PC-3 (cell line): ENCODE results near the gene SLC35D1. TPM values are rescaled to one million over a fixed set of nuclear protein-coding genes. Genes with fewer than 3 reads are reported as not detected.

Experiments
- ATAC-seq: fragments of 200-7000 bp; cut with Tn5 transposase; 2 replicates; pipeline ENCODE4 v1.9.1; 2020; ENCODE audit warnings: mild to moderate bottlenecking, moderate library complexity
- Bru-seq: library from RNA; stranded (reverse); fragments of 400-500 nt; gene quantifications from one replicate; lab custom pipeline; 2021; lab: Mats Ljungman, UMichigan
- BruChase-seq, 2 experiments: library from RNA; stranded (reverse); fragments of 400-500 nt; gene quantifications; one replicate each; lab custom pipeline; 2021; lab: Mats Ljungman, UMichigan
- BruUV-seq: library from RNA; stranded (reverse); fragments of 400-500 nt; replicated peaks from 2 replicates; lab custom pipeline; 2021; lab: Mats Ljungman, UMichigan
- CTCF ChIA-PET: fragments of 300-600 bp; sonication (Branson Sonifier 250); formaldehyde crosslinking; loops from one replicate; lab custom pipeline; 2022; ENCODE audit warnings: antibody characterized with exemption; lab: Charles Lee
- POLR2A ChIA-PET: fragments of 300-600 bp; sonication (Branson Sonifier 250); formaldehyde crosslinking; loops from one replicate; lab custom pipeline; 2022; ENCODE audit warnings: antibody characterized with exemption; ENCODE audit not compliant: unreplicated experiment; lab: Charles Lee
- DNase-seq: peaks from one replicate; pipeline ENCODE4 v3.0.0-alpha.2; 2015
- H2AFZ ChIP-seq: fragments of 300-600 bp; sonication (generic); 2 replicates; pipeline ENCODE4 v1.6.0; 2016; ENCODE audit warnings: antibody characterized with exemption, low read length
- H3F3A ChIP-seq: fragments of 300-600 bp; sonication (generic); one replicate; pipeline ENCODE4 v1.6.0; 2017; ENCODE audit warnings: antibody characterized with exemption, low read length, control low read depth, mild to moderate bottlenecking; ENCODE audit not compliant: unreplicated experiment
- H3K27ac ChIP-seq: fragments of 300-600 bp; sonication (generic); 2 replicates; pipeline ENCODE4 v1.5.1; 2016; ENCODE audit warnings: mild to moderate bottlenecking, low read length
- H3K27me3 ChIP-seq: fragments of 300-600 bp; sonication (generic); 2 replicates; pipeline ENCODE4 v1.6.1; 2016; ENCODE audit warnings: low read length, mixed read lengths
- H3K36me3 ChIP-seq: fragments of 300-600 bp; sonication (generic); 2 replicates; pipeline ENCODE4 v1.6.1; 2016; ENCODE audit warnings: low read depth, mixed run types, low read length, mixed read lengths
- H3K4me1 ChIP-seq: fragments of 300-600 bp; sonication (generic); 2 replicates; pipeline ENCODE4 v1.5.1; 2016; ENCODE audit warnings: low read length; ENCODE audit not compliant: insufficient read depth
- H3K4me2 ChIP-seq: fragments of 300-600 bp; sonication (generic); 2 replicates; pipeline ENCODE4 v1.6.0; 2016; ENCODE audit warnings: low read length
- H3K4me3 ChIP-seq: fragments of 300-600 bp; sonication (generic); 2 replicates; pipeline ENCODE4 v1.5.1; 2016; ENCODE audit warnings: mild to moderate bottlenecking, low read length, mixed read lengths
- H3K79me2 ChIP-seq: fragments of 300-600 bp; sonication (generic); 2 replicates; pipeline ENCODE4 v1.6.1; 2017; ENCODE audit warnings: low read length, mixed read lengths
- H3K9ac ChIP-seq: fragments of 300-600 bp; sonication (generic); 2 replicates; pipeline ENCODE4 v1.6.0; 2016; ENCODE audit warnings: mild to moderate bottlenecking, low read length
- H3K9me2 ChIP-seq: fragments of 300-600 bp; sonication (generic); replicated peaks from 2 replicates; pipeline ENCODE4 v1.6.1; 2016; ENCODE audit warnings: mixed run types, low read length, mixed read lengths
- H3K9me3 ChIP-seq: fragments of 300-600 bp; sonication (generic); 2 replicates; pipeline ENCODE4 v1.6.1; 2016; ENCODE audit warnings: low read length, mixed read lengths
- H4K20me1 ChIP-seq: fragments of 300-600 bp; sonication (generic); 2 replicates; pipeline ENCODE4 v1.6.1; 2016; ENCODE audit warnings: low read length, mixed read lengths
- EZH2 ChIP-seq: fragments of 300-600 bp; sonication (generic); IDR thresholded peaks from one replicate; pipeline ENCODE4 v1.6.1; 2017; ENCODE audit warnings: antibody characterized with exemption, mild to moderate bottlenecking, low read length; ENCODE audit not compliant: unreplicated experiment
- EZH2phosphoT487 ChIP-seq: fragments of 300-600 bp; sonication (generic); IDR thresholded peaks from 2 replicates; pipeline ENCODE4 v1.6.1; 2018; ENCODE audit warnings: mild to moderate bottlenecking, antibody characterized with exemption, low read length, borderline replicate concordance
- intact Hi-C: fragments of 100-400 bp; cut with micrococcal nuclease; formaldehyde crosslinking; loops from 2 replicates; pipeline ENCODE4 v1.9.0; 2023
- long read RNA-seq: library from polyadenylated mRNA; unstranded; transcript quantifications from one replicate; pipeline ENCODE4 v2.0.0, GENCODE V29; 2021; ENCODE audit not compliant: unreplicated experiment
- total RNA-seq: library from RNA; depleted of rRNA; stranded (reverse); fragments of >200 nt; gene quantifications from 2 replicates; pipeline ENCODE4 v1.2.3, GENCODE V29; 2014; rRNA removed
- TF ChIP-seq, protein P1 (sequence below): fragments of 300-600 bp; sonication (generic); conservative IDR thresholded peaks from 2 replicates; pipeline ENCODE4 v1.5.1; 2017; ENCODE audit warnings: antibody characterized with exemption, low read depth, mild to moderate bottlenecking, low read length

The SLC35D1 gene
- total RNA-seq = 5.3 and 6.1 TPM in 2 replicates
- Bru-seq, nascent RNA = percentile 64 among the genes with signal in this experiment
- BruChase-seq, experiment 1, labeled RNA remaining after a 6-hour chase = percentile 57 among the genes with signal in this experiment
- BruChase-seq, experiment 2, labeled RNA remaining after a 2-hour chase = percentile 65 among the genes with signal in this experiment
- long read RNA-seq, full-length matches to known transcripts = 3 of 7 reads
- long read RNA-seq, partial matches to known transcripts = 2 of 7 reads
- long read RNA-seq, other reads (novel, unspliced or antisense) = 2 of 7 reads

GRCh38 chr1:67053785-67054772 is at the start of gene SLC35D1:
Gene SLC35D1 (minus strand): TSS chr1:67054148. CDS start chr1:67054013, 135 bp downstream.
- ATAC-seq (peak; percentile 64), DNase-seq (peak; percentile 54)
- H3F3A ChIP-seq = no peaks in the 10 kb centered on the region
- CTCF ChIA-PET = no interaction called here
- H4K20me1 ChIP-seq = no peaks in the 10 kb centered on the region
- H3K4me2 ChIP-seq = peak within 1 kb of the TSS; percentile 83
- H3K27ac ChIP-seq = peak within 1 kb of the TSS; percentile 68
- POLR2A ChIA-PET = no interaction called here
- 0 out of 2 replicates have a peak, but pooled peaks cover 2% of the 10 kb centered on the region for H3K36me3 ChIP-seq
- peak within 1 kb of the TSS; percentile 92 for H3K4me3 ChIP-seq
- TSS peak; percentile 60 for BruUV-seq
- H3K9me3 ChIP-seq = no peaks in the 10 kb centered on the region
- H3K9ac ChIP-seq = peak within 1 kb of the TSS; percentile 88
- peaks cover 26% of the 10 kb centered on the region for H3K79me2 ChIP-seq
- TF ChIP-seq EZH2phosphoT487 (no peak), EZH2 (no peak)
- TF ChIP-seq, protein P1, sequence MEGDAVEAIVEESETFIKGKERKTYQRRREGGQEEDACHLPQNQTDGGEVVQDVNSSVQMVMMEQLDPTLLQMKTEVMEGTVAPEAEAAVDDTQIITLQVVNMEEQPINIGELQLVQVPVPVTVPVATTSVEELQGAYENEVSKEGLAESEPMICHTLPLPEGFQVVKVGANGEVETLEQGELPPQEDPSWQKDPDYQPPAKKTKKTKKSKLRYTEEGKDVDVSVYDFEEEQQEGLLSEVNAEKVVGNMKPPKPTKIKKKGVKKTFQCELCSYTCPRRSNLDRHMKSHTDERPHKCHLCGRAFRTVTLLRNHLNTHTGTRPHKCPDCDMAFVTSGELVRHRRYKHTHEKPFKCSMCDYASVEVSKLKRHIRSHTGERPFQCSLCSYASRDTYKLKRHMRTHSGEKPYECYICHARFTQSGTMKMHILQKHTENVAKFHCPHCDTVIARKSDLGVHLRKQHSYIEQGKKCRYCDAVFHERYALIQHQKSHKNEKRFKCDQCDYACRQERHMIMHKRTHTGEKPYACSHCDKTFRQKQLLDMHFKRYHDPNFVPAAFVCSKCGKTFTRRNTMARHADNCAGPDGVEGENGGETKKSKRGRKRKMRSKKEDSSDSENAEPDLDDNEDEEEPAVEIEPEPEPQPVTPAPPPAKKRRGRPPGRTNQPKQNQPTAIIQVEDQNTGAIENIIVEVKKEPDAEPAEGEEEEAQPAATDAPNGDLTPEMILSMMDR = no peak
- no peaks in the 10 kb centered on the region for H3K27me3 ChIP-seq
- peaks cover 23% of the 10 kb centered on the region for H3K4me1 ChIP-seq
- no peaks in the 10 kb centered on the region for H3K9me2 ChIP-seq
- intact Hi-C loops = loop anchor here (2.0 to 5.0 kb wide), 4 partner anchors 57 to 377 kb away; partner anchors contain the start of gene SERBP1
- peak within 1 kb of the TSS; percentile 98 for H2AFZ ChIP-seq

DNA sequence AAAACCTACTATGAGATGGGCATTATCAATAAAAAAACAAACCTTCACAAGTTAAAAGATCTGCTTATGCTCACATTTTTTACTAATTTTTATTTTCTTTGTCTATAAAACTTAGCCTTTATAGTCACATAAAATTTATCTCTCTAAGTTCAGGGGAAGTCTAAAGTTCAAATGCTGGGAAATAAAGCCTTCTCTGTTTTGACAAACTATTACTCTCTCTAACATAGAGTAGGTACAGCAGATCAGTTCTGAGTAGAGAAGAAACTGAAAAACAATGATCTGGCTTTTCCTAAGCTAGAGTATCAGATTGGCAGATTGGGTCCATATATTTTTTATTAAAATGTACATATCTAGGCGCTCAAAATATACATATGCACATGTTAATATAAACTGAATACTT is 49.6 kb upstream of the SLC35D1 start:
- CTCF ChIA-PET = no interaction called here

More for the DNA sequence above, 49.6 kb upstream of the SLC35D1 start:
- Histone ChIP-seq H3K79me2 (no peaks in the 10 kb centered on the region), H3F3A (no peaks in the 10 kb centered on the region), H3K27ac (no peak overlapping the region), H3K27me3 (peaks cover 22% of the 10 kb centered on the region; the same call in 1 of the 2 replicates), H3K9me3 (no peaks in the 10 kb centered on the region), H3K36me3 (no peaks in the 10 kb centered on the region), H3K9me2 (no peaks in the 10 kb centered on the region), H4K20me1 (no peaks in the 10 kb centered on the region), H3K4me2 (no peak overlapping the region), H3K4me1 (no peaks in the 10 kb centered on the region), H3K9ac (no peak overlapping the region), H2AFZ (no peak overlapping the region), H3K4me3 (no peak overlapping the region)
- DNase-seq (no peak), ATAC-seq (no peak)
- no TSS peak for BruUV-seq
- intact Hi-C loops = no loop called here
- POLR2A ChIA-PET = no interaction called here
- TF ChIP-seq, protein P1 = no peak
- TF ChIP-seq EZH2 (no peak), EZH2phosphoT487 (no peak)
